Testis (tissue), 2 donors: ENCODE data around the gene COL13A1.

Experiments used
- POLR2A ChIP-seq: fragments of 450-650 bp; IDR thresholded peaks from one replicate; pipeline ENCODE4 v1.6.1; 2017; ENCODE audit warnings: antibody characterized with exemption, mild to moderate bottlenecking, moderate library complexity
- TF ChIP-seq, protein P1 (sequence below), 3 experiments: fragments of 450-650 bp in 2 of 3; fragments of 200-600 bp in 1 of 3; sonication (generic) in 1 of 3; IDR thresholded peaks; one replicate each; pipeline ENCODE4 v1.5.1; 2016 to 2019; ENCODE audit warnings: antibody characterized with exemption in 3 of 3, mild to moderate bottlenecking in 2 of 3, moderate library complexity in 1 of 3

DNA sequence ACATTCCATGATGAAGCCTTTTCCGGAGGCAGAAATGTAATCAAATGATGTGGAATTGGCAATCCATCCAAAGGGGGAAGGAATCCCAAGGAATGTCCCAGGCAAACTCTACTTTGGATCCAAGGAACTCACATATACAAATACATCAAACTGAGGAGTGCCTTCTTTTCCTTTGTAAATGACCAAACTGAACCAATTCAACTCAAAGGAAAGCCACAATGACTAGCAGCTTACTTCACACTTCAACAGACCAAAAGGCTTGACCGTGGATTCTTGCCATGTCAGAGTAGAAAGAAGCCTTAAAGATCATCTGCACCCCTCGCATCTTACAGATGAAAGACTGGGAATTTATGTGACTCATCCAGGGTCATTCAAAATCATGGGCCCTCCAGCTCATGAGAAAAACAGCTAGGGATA lies 171.3 kb downstream of the COL13A1 start:
- TF ChIP-seq, protein P1, sequence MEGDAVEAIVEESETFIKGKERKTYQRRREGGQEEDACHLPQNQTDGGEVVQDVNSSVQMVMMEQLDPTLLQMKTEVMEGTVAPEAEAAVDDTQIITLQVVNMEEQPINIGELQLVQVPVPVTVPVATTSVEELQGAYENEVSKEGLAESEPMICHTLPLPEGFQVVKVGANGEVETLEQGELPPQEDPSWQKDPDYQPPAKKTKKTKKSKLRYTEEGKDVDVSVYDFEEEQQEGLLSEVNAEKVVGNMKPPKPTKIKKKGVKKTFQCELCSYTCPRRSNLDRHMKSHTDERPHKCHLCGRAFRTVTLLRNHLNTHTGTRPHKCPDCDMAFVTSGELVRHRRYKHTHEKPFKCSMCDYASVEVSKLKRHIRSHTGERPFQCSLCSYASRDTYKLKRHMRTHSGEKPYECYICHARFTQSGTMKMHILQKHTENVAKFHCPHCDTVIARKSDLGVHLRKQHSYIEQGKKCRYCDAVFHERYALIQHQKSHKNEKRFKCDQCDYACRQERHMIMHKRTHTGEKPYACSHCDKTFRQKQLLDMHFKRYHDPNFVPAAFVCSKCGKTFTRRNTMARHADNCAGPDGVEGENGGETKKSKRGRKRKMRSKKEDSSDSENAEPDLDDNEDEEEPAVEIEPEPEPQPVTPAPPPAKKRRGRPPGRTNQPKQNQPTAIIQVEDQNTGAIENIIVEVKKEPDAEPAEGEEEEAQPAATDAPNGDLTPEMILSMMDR (IDR thresholded peaks at IDR 0.05), result no peak
- TF ChIP-seq POLR2A, result no peak
